IMR-90 (cell line): ENCODE measurements around the gene NOP9. TPM values are rescaled to one million over a fixed set of nuclear protein-coding genes. Genes with fewer than 3 reads are reported as not detected.

Experiments used
- ATAC-seq: fragments of 200-7000 bp; cut with Tn5 transposase; 2 replicates; pipeline ENCODE4 v1.9.1; 2020; ENCODE audit warnings: low read depth, mild to moderate bottlenecking, moderate library complexity
- BruUV-seq: library from RNA; stranded (reverse); fragments of 400-500 nt; replicated peaks from 2 replicates; lab custom pipeline; 2021; lab: Mats Ljungman, UMichigan
- CTCF ChIA-PET: fragments of 300-600 bp; formaldehyde crosslinking; extraction: SDS; loops from one replicate; lab custom pipeline; 2021; ENCODE audit warnings: antibody characterized with exemption; lab: Yijun Ruan, JAX
- POLR2A ChIA-PET: fragments of 300-600 bp; sonication (Branson Sonifier 250); formaldehyde crosslinking; loops from one replicate; lab custom pipeline; 2022; ENCODE audit warnings: antibody characterized with exemption; ENCODE audit not compliant: unreplicated experiment; lab: Charles Lee
- DNase-seq: peaks from one replicate; pipeline ENCODE4 v3.0.0; 2013
- H2AFZ ChIP-seq: replicated peaks from 2 replicates; pipeline ENCODE3; 2013; ENCODE audit warnings: low read length, mild to moderate bottlenecking; ENCODE audit not compliant: poor library complexity
- H2AK5ac ChIP-seq: 2 replicates; pipeline ENCODE4 v1.6.1; 2013; ENCODE audit warnings: low read depth, low read length, inconsistent platforms
- H2AK9ac ChIP-seq: replicated peaks from 2 replicates; pipeline ENCODE3; 2013; ENCODE audit warnings: mild to moderate bottlenecking, low read depth, low read length, moderate library complexity; ENCODE audit not compliant: poor library complexity
- H2BK120ac ChIP-seq: 2 replicates; pipeline ENCODE4 v1.6.1; 2013; ENCODE audit warnings: low read depth, low read length, inconsistent platforms
- H2BK15ac ChIP-seq: 3 replicates; pipeline ENCODE4 v1.6.1; 2013; ENCODE audit warnings: low read depth, low read length, inconsistent platforms
- H2BK20ac ChIP-seq: 2 replicates; pipeline ENCODE4 v1.6.1; 2013; ENCODE audit warnings: low read depth, mild to moderate bottlenecking, inconsistent platforms, low read length, moderate library complexity
- H2BK5ac ChIP-seq: 2 replicates; pipeline ENCODE4 v1.6.1; 2013; ENCODE audit warnings: mild to moderate bottlenecking, low read depth, low read length, inconsistent platforms; ENCODE audit not compliant: poor library complexity, severe bottlenecking
- H3K14ac ChIP-seq: replicated peaks from 2 replicates; pipeline ENCODE4 v1.6.1; 2013; ENCODE audit warnings: low read depth, low read length, inconsistent platforms
- H3K18ac ChIP-seq: 2 replicates; pipeline ENCODE4 v1.6.1; 2013; ENCODE audit warnings: low read depth, low read length, control low read depth
- H3K23ac ChIP-seq: 2 replicates; pipeline ENCODE4 v1.6.1; 2013; ENCODE audit warnings: low read depth, low read length, inconsistent platforms
- H3K27ac ChIP-seq: 2 replicates; pipeline ENCODE4 v1.5.1; 2013; ENCODE audit warnings: mild to moderate bottlenecking, control low read depth, low read length; ENCODE audit not compliant: insufficient read depth
- H3K27me3 ChIP-seq: 2 replicates; pipeline ENCODE4 v1.6.1; 2013; ENCODE audit warnings: low read length; ENCODE audit not compliant: control insufficient read depth, insufficient read depth
- H3K36me3 ChIP-seq: 2 replicates; pipeline ENCODE4 v1.6.1; 2013; ENCODE audit warnings: low read length, mixed read lengths; ENCODE audit not compliant: control insufficient read depth, insufficient read depth
- H3K4ac ChIP-seq: 2 replicates; pipeline ENCODE4 v1.6.1; 2013; ENCODE audit warnings: low read depth, low read length, inconsistent platforms
- H3K4me1 ChIP-seq: 2 replicates; pipeline ENCODE4 v1.6.1; 2013; ENCODE audit warnings: low read length, mixed read lengths; ENCODE audit not compliant: control insufficient read depth, insufficient read depth
- H3K4me2 ChIP-seq: 2 replicates; pipeline ENCODE4 v1.6.1; 2013; ENCODE audit warnings: low read depth, mild to moderate bottlenecking, control low read depth, low read length, moderate library complexity
- H3K4me3 ChIP-seq: 2 replicates; pipeline ENCODE4 v1.5.1; 2013; ENCODE audit warnings: low read depth, mild to moderate bottlenecking, control low read depth, low read length, moderate library complexity; ENCODE audit not compliant: insufficient read depth
- H3K56ac ChIP-seq: 2 replicates; pipeline ENCODE4 v1.6.1; 2013; ENCODE audit warnings: low read length, inconsistent platforms; ENCODE audit not compliant: insufficient read depth; ENCODE audit errors: extremely low read depth
- H3K79me1 ChIP-seq, 2 experiments: 2 replicates each; pipeline ENCODE4 v1.6.1; 2013; ENCODE audit warnings: low read length in 2 of 2, inconsistent platforms in 1 of 2, low read depth in 1 of 2
- H3K9ac ChIP-seq: 2 replicates; pipeline ENCODE4 v1.6.1; 2013; ENCODE audit warnings: low read depth, low read length, control low read depth
- H3K9me1 ChIP-seq: 2 replicates; pipeline ENCODE4 v1.6.1; 2013; ENCODE audit warnings: low read length, inconsistent platforms; ENCODE audit not compliant: insufficient read depth
- H3K9me3 ChIP-seq: 2 replicates; pipeline ENCODE4 v1.6.1; 2013; ENCODE audit warnings: low read length; ENCODE audit not compliant: control insufficient read depth, insufficient read depth
- H4K20me1 ChIP-seq: 2 replicates; pipeline ENCODE4 v1.6.1; 2013; ENCODE audit warnings: low read length, inconsistent platforms; ENCODE audit not compliant: insufficient read depth
- H4K5ac ChIP-seq: 2 replicates; pipeline ENCODE4 v1.6.1; 2013; ENCODE audit warnings: mild to moderate bottlenecking, low read depth, low read length, control low read depth
- H4K8ac ChIP-seq, 2 experiments: 2 replicates each; pipeline ENCODE4 v1.6.1; 2013; ENCODE audit warnings: low read depth in 2 of 2, low read length in 2 of 2, control low read depth in 1 of 2, inconsistent platforms in 1 of 2
- H4K91ac ChIP-seq: 2 replicates; pipeline ENCODE4 v1.6.1; 2013; ENCODE audit warnings: low read depth, low read length, inconsistent platforms; ENCODE audit not compliant: insufficient read depth
- CEBPB ChIP-seq: IDR thresholded peaks from 2 replicates; pipeline ENCODE4 v1.6.1; 2012; ENCODE audit warnings: low read depth, low read length, improper control_type of control experiment
- MAZ ChIP-seq: IDR thresholded peaks from 2 replicates; pipeline ENCODE4 v1.6.1; 2012; ENCODE audit warnings: low read depth, mild to moderate bottlenecking, low read length, improper control_type of control experiment, moderate library complexity, borderline replicate concordance
- POLR2A ChIP-seq: IDR thresholded peaks from 2 replicates; pipeline ENCODE4 v1.6.1; 2012; ENCODE audit warnings: mild to moderate bottlenecking, low read depth, low read length
- RCOR1 ChIP-seq: IDR thresholded peaks from 2 replicates; pipeline ENCODE4 v1.6.1; 2012; ENCODE audit warnings: mild to moderate bottlenecking, low read length, improper control_type of control experiment; ENCODE audit not compliant: insufficient replicate concordance
- WGBS, 2 experiments: methylation state at CpG; one replicate each; pipeline versions ENCODE4 v1.1.5 to v1.1.7; 2013; ENCODE audit warnings: missing lambda C conversion rate in 2 of 2; ENCODE audit not compliant: insufficient read length in 1 of 2; ENCODE audit errors: extremely low coverage in 2 of 2; 5-methylcytosine and 5-hydroxymethylcytosine counted together
- dilution Hi-C: fragments of 300-500 bp; cut with HindIII; formaldehyde crosslinking; loops from one replicate; pipeline ENCODE4 v1.14.3; 2018; ENCODE audit warnings: low sequenced_read_pairs; ENCODE audit not compliant: unreplicated experiment
- in situ Hi-C: fragments of 300-500 bp; cut with MboI; formaldehyde crosslinking; loops from 3 replicates; pipeline ENCODE4 v1.14.3; 2019; ENCODE audit warnings: low sequenced_read_pairs, inconsistent platforms, mixed read lengths
- intact Hi-C: fragments of 100-400 bp; cut with micrococcal nuclease; formaldehyde crosslinking; loops from 2 replicates; pipeline ENCODE4 v1.10.0; 2022
- polyA plus RNA-seq, 3 experiments: library from polyadenylated mRNA; depleted of rRNA; stranded (reverse); fragments of >200 nt; gene quantifications; 2 replicates each; pipeline ENCODE4 v1.2.3, GENCODE V29; 2012; ENCODE audit warnings: low replicate concordance in 1 of 3
- total RNA-seq: library from RNA; depleted of rRNA; stranded (reverse); fragments of >200 nt; gene quantifications from 2 replicates; pipeline ENCODE4 v1.2.3, GENCODE V29; 2012

NOP9 gene
- total and polyA plus RNA-seq, 2 of the 4 experiments (the other 2 are of a cell fraction), result 11.8 to 25.8 TPM

GRCh38 chr14:24258548-24259265, 40.9 kb upstream of the NOP9 start (continued):
- no peak for TF ChIP-seq RCOR1
- TF ChIP-seq POLR2A, result no peak

- no peak overlapping the region for H3K4me3 ChIP-seq
- H4K91ac ChIP-seq, result peak overlapping the region; percentile 79
- H3K4me1 ChIP-seq, result peaks cover 8% of the 10 kb centered on the region
- POLR2A ChIA-PET, result no interaction called here
- H2AK5ac ChIP-seq, result peak overlapping the region; percentile 84; the same call in 1 of the 2 replicates
- H2BK120ac ChIP-seq, result peak overlapping the region; percentile 79
- peak overlapping the region; percentile 96 for H2AK9ac ChIP-seq
- no peak for DNase-seq
- H3K27ac ChIP-seq, result no peak overlapping the region
- no peak overlapping the region for H3K14ac ChIP-seq
- H3K9me3 ChIP-seq, result no peaks in the 10 kb centered on the region
- 100% methylated on average over 5 of the region's 16 CpGs; no CpG with 5 or more reads in 1 of the 2 experiments for WGBS, 2 experiments
- H3K79me1 ChIP-seq, result peaks cover 0 to 2% of the 10 kb centered on the region in 2 experiments; a peak in 1 of 4 replicates
- no peak overlapping the region for H3K56ac ChIP-seq
- in situ Hi-C loops, result no loop called here
- peak overlapping the region; percentile 60; the same call in 1 of the 2 replicates for H3K4ac ChIP-seq
- H3K9me1 ChIP-seq, result peaks cover 16% of the 10 kb centered on the region; the same call in 1 of the 2 replicates
- H3K18ac ChIP-seq, result no peak overlapping the region
- ATAC-seq, result peak; percentile 73
- no peak overlapping the region; the same call in none of the 2 replicates for H3K23ac ChIP-seq
- TF ChIP-seq CEBPB (no peak), MAZ (peak; percentile 71; the same call in 1 of the 2 replicates)
- no peaks in the 10 kb centered on the region for H3K27me3 ChIP-seq
- dilution Hi-C loops, result no loop called here
- no peak overlapping the region for H3K4me2 ChIP-seq
- H3K9ac ChIP-seq, result no peak overlapping the region
- no peak overlapping the region for H4K5ac ChIP-seq
- peak overlapping the region; percentile 65 to 67; a peak in 2 of 4 replicates for H4K8ac ChIP-seq
- peak overlapping the region; percentile 68; the same call in 1 of the 3 replicates for H2BK15ac ChIP-seq
- H2BK5ac ChIP-seq, result no peak overlapping the region
- no peaks in the 10 kb centered on the region for H4K20me1 ChIP-seq
- peak overlapping the region; percentile 67; the same call in 1 of the 2 replicates for H2BK20ac ChIP-seq
- no TSS peak for BruUV-seq
- peaks cover 2% of the 10 kb centered on the region; the same call in 1 of the 2 replicates for H3K36me3 ChIP-seq
- intact Hi-C loops, result no loop called here
- CTCF ChIA-PET, result no interaction called here
- H2AFZ ChIP-seq, result peak overlapping the region; percentile 82
Observed at GRCh38 chr14:24259282-24260025, 40.2 kb upstream of the NOP9 start.
